ENCODE results near the gene DIMT1. TPM values are rescaled to one million over a fixed set of nuclear protein-coding genes. Genes with fewer than 3 reads are reported as not detected.
A peak's percentile ranks its signal among the peaks of the same experiment; 100 is the strongest.

DIMT1 gene
- total and polyA plus RNA-seq, 2 of the 8 experiments (the other 6 are each of a cell fraction or from before 2014, with no cell fraction given): 19.3 to 42.1 TPM

DNA sequence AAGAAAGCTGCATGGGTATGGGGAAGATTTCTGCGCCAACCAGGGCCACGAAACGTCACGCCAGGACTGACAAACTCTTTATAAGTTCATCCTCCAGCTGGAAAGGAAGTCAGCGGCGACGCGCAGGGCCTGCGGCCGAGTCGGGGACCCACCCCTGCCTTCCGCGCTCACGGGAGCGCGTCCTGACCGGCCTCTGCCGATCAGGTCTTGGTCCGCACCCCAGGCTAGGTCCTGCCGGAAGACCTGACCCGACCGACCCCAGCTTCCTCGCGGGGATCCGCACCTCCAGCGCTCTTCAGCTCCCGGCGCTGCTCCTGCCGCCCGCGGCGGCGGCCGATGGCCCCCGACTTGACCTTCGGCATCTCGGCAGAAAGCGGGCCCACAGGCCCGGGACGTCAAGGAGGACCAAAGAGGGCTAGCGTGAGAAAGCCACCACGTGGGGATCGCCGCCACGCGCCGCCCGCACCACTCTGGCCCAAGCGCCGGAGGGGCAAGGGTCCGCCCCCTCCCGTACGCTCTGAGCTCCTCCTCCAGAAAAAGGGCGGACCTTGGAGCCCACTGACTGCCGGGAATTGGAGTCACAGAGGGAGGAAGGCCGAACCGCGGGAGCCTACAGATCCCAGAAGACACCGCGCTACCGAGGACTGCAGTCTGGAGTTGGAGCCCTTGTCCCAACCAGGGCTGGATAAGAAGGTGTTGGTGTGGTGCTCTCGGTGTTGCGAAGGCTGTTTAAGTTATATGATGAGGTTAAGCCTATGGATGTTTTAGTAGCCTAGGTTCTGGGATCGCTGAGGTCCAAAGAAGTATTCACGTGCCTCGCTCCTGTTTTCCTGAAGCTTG, at the start of gene DIMT1 (continued):
- peak; percentile 90 for TF ChIP-seq TAF1 (IDR thresholded peaks at IDR 0.05; ENCODE audit: low read depth, low read length)
- TF ChIP-seq POLR2AphosphoS5 (IDR thresholded peaks at IDR 0.05; ENCODE audit: low read depth, low read length): peak; percentile 99
- TF ChIP-seq SIX5 (IDR thresholded peaks at IDR 0.05; ENCODE audit: low read depth, low read length): peak; percentile 73
- TF ChIP-seq SP2 (IDR thresholded peaks at IDR 0.05; ENCODE audit: low read length): no peak
- TF ChIP-seq JUND (IDR thresholded peaks at IDR 0.05; ENCODE audit: low read length): no peak
- TF ChIP-seq RFX5 (IDR thresholded peaks at IDR 0.05; ENCODE audit: borderline replicate concordance, low read depth, low read length): no peak
- TF ChIP-seq CBX8 (IDR thresholded peaks at IDR 0.05; ENCODE audit: borderline replicate concordance, low read depth, low read length): no peak
- TF ChIP-seq SRF (IDR thresholded peaks at IDR 0.05; ENCODE audit: low read depth, low read length): no peak
- peak; percentile 85 for TF ChIP-seq TBP (IDR thresholded peaks at IDR 0.05; ENCODE audit: low read depth, low read length)
- TF ChIP-seq CREB1 (IDR thresholded peaks at IDR 0.05): no peak; the same call in none of the 2 replicates
- no peak for TF ChIP-seq JUN (IDR thresholded peaks at IDR 0.05; ENCODE audit: low read depth, low read length)
- no peak for TF ChIP-seq SUZ12 (IDR thresholded peaks at IDR 0.05; ENCODE audit: low read length)
- no peak for TF ChIP-seq YY1 (IDR thresholded peaks at IDR 0.05; ENCODE audit: low read depth, low read length)
- TF ChIP-seq CTBP2 (IDR thresholded peaks at IDR 0.05; ENCODE audit: borderline replicate concordance, insufficient read depth, insufficient read length, low read length): no peak
- no peak for TF ChIP-seq KDM1A (IDR thresholded peaks at IDR 0.05; ENCODE audit: borderline replicate concordance, low read length)
